GM12874 (cell line): ENCODE measurements around the gene TMEM248.

Experiments
- TF ChIP-seq, protein P1 (sequence below): IDR thresholded peaks from 2 replicates; pipeline ENCODE4 v1.5.1; 2011; ENCODE audit warnings: low read depth, mild to moderate bottlenecking, control low read depth, low read length, moderate library complexity; ENCODE audit not compliant: insufficient read depth

The TMEM248 gene

DNA sequence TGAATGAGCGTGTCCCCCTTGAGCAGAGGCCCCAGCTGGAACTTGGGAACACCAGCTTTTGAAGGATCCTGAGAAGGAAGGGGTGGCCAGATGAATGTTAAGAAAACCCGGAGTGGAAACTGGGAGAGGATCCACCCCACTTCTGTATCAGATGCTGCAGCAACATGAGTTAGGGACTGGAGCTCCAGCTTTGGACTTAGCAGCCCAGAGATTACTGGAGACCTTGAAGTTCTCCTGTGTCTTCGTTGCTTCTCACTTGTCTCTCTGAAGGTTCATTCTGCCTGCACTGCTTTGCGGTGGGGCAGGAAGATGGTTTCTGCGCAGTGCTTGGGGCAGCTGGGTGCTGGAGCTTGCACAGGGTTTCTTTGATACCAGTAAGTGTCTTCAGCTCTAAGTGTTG, 9.3 kb downstream of the TMEM248 start:
- TF ChIP-seq, protein P1, sequence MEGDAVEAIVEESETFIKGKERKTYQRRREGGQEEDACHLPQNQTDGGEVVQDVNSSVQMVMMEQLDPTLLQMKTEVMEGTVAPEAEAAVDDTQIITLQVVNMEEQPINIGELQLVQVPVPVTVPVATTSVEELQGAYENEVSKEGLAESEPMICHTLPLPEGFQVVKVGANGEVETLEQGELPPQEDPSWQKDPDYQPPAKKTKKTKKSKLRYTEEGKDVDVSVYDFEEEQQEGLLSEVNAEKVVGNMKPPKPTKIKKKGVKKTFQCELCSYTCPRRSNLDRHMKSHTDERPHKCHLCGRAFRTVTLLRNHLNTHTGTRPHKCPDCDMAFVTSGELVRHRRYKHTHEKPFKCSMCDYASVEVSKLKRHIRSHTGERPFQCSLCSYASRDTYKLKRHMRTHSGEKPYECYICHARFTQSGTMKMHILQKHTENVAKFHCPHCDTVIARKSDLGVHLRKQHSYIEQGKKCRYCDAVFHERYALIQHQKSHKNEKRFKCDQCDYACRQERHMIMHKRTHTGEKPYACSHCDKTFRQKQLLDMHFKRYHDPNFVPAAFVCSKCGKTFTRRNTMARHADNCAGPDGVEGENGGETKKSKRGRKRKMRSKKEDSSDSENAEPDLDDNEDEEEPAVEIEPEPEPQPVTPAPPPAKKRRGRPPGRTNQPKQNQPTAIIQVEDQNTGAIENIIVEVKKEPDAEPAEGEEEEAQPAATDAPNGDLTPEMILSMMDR = no peak

DNA sequence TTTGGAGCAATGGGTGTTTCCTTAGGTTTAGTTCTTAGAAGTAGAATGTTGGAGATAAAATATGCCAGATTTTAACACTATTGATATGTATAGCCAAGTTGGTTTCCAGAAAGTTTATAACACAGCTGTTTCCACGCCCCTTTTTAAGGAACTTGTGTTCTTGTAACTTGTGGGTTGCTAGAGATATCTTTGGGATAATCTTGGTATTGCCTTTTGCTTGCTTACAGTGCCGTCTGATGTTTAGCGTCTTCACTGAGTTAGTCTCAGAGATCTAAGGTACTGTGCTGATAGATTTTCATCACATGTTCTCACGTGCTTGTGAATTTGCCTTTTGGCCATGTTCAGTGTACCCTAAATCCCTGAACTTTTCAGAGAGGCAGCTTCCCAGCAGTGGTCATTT, 12.4 kb downstream of the TMEM248 start:
- TF ChIP-seq, protein P1 = no peak

DNA sequence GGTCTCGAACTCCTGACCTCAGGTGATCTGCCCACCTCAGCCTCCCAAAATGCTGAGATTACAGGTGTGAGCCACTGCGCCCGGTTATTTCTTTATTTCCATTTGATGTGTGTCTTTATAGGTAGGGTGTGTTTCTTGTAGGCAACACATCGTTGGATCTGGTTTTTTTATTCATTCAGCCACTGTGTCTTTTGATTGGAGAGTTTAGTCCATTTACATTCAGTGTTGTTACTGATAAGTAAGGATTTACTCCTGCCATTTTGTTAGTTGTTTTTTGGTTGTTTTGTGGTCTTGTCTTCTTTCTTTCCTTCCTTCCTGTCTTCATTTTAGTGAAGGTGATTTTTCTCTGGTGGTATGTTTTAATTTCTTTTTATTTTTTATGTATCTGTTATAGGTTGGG, 16.9 kb downstream of the TMEM248 start:
- TF ChIP-seq, protein P1 = no peak

DNA sequence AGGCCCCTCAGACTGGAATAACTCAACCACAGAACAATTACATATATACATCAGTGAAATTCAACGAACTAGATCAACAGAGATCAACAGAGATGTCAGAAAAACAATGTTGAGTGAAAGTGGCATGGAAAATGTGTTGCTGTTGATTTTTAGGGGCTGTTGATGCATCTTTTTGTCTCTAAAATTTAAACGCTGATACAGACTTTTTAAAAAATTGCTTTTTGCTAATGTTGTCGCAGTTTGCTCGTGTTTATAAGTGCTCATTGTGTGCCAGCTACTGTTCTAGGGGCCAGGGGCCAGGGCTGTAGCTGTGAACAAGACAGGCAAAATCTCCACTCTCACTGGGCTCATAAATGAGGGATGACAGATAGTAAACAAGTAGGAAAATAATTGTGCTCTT, 18.3 kb downstream of the TMEM248 start:
- TF ChIP-seq, protein P1 = no peak

DNA sequence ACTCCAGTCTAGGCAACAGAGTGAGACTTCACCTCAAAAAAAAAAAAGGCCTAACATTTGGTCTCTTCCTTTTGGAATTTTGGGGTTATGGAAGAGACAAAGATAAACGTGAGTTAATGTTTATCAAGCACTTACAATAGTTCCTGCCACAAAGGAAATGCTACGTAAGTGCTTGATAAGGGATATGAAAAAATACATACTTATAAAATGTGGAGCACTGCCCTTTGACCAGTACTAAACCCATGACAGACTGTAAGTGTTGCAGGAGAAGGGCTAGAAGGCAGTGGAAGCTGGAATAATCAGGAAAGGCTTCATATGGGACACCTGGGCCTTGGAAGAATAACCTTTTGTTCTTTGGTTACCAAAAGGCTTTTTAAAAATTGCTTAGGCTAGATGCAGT, 25.5 kb downstream of the TMEM248 start:
- TF ChIP-seq, protein P1 = no peak

DNA sequence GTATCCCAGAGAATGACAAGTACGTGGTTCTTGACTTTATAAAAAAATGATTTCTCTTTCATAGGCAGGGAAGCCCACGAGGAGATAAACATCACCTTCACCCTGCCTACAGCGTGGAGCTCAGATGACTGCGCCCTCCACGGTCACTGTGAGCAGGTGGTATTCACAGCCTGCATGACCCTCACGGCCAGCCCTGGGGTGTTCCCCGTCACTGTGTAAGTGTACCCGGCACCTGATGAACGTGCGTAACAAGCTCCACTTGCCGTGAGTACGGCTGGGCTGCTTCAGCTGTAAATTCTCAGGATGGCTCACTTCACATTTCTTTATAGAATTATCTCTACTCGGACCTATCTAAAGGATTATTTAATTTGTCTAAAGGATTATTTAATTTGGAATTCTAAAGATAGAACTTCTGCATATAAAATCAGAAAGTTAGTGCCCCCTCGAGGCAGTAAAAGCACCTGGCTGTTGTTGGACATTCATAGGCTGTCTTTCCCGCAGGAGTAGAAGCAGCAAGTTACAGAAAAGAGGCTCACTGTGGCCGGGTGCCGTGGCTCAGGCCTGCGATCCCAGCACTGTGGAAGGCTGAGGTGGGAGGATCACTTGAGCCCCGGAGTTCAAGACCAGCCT, 27.6 kb downstream of the TMEM248 start:
- TF ChIP-seq, protein P1 = no peak

DNA sequence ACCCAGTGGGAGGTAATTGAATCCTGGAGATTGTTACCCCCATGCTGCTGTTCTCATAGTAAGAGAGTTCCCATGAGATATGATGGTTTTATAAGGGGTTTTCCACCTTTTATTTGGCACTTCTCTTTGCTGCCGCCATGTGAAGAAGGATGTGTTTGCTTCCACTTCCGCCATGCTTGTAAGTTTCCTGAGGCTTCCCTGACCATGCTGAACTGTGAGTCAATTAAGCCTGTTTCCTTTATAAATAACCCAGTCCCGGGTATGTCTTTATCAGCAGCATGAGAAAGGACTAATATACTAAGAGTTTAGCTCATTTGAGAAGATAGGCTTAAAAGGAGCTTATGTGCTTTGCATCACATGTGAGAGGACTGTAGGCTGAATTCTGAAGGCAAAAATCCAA, 29.3 kb downstream of the TMEM248 start:
- TF ChIP-seq, protein P1 = no peak

DNA sequence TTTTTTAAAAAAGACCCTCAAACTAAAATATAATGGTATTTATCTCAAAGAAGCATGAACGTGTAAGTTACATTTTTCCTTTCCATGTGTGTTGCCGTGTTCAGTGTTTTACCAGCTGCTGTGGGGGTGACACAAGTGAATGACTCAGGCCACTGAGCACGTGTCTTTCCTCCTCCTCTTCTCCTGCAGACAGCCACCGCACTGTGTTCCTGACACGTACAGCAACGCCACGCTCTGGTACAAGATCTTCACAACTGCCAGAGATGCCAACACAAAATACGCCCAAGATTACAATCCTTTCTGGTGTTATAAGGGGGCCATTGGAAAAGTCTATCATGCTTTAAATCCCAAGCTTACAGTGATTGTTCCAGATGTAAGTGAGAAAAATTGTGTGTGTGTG, 29.7 kb downstream of the TMEM248 start:
- TF ChIP-seq, protein P1 = no peak
